HG02938 (cell line): ENCODE data around the gene NELFB.
A peak's percentile ranks its signal among the peaks of the same experiment; 100 is the strongest.
"Not testable (repeated sequence)": the region's sequence is repeated elsewhere in the genome, so short reads cannot be mapped to it uniquely, and the experiment has no call there.

ENCODE experiments used
- ATAC-seq: cut with Tn5 transposase; IDR thresholded peaks from one replicate; pipeline ENCODE4 v1.9.1; 2021; ENCODE audit warnings: mild to moderate bottlenecking, moderate library complexity; ENCODE audit not compliant: unreplicated experiment

NELFB gene

DNA sequence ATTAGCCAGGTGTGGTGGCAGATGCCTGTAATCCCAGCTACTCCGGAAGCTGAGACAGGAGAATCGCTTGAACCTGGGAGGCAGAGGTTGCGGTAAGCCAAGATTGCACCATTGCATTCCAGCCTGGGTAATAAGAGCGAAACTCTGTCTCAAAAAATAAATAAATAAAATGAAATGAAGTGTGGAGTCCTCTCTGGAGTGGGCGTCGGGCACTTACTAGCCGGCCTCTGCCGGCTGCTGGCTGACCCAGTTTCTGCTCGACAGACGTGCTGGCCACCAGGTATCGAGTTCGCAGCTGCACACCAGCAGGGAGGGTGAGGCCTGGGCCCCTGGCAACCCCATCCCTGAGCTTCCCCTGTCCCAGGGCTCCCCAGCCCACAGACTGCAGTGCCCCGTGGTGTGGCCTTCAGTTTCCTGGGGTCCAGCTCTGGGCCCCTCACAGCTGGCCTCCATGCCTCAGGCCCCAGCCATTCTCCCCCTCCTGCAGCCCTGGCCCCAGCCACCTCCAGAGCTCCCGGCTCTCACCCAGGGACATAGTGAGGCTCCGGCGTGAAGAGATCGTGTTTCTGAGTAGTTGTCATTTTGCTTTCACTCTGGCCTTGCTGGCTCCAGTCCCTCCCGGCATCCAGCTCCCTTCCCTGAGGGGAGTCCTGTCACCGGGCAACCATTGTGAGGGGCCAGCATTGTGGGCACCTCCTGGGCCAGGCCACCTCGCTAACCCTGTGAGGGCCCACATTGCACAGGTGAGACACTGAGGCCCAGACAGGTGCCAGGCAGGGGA is 7.8 kb upstream of the NELFB start:
- no peak for ATAC-seq

DNA sequence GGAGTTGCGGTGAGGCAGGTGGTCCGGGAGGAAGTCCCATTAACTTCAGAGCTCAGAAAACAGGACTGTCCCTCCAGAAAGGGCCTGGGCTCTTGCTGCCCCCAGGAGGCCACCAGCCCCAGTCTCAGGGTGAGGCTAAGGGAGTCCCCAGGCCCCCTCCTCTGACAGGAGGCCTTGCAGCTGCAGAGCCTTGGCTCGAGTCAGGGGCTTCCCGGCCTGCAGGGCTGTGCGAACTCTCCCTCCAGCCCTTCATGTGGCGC is 7.3 kb upstream of the NELFB start:
- no peak for ATAC-seq

DNA sequence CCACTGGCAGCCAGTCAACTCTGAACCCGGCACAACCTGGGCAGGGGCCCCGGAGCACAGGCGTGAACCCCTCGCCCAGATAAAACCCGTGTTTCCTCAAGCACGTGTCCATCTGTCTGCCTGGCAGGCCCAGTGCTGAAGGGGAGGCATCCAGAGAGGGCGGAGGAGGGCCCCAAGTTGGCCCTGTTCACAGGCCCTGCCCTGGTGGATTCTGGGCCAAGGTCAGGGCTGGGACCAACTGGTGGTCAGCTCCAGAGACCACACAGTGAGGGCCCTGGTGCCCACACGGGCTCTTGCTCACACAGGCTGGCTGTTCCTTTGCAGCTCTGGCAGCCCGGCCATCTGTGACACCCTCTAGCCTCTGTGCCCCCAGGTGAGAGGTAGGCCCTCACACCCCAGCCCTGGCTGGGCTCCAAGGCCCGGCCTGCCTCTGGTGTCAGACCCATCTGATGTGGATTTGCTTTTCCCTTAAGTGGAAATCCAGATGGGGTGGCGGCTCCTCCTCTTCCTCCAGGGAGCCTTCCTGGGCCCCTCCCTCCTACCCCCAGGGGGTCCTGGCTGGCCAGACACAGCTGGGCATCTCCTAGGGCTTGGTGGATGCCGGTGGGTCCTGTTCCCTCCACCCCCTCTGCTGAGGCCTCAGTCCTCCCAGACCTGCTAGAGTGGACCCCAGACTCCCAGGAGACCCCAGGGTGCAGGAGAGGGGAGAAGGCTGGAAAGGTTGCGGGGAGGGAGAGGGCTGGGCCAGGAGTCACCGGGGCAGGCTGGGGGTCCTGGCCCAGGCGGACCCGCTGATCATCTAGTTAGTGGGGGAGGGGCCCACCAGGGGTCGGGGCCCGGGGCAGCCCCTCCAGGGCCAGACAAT is 4.6 kb upstream of the NELFB start:
- ATAC-seq, result no peak

DNA sequence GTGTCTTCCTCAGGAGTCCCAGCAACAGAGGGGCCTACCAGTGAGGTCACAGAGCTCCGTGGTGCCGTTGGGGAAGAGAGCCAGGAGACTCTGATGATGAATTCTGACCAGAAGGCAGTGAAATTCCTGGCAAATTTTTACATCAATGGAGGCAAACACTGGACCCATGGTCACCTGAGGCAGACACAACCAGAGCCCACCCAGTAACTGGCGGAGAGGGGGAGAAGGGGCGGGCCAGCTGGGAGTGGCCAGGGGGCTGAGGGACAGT is 4.0 kb upstream of the NELFB start, which contains the start of gene STPG3:
Gene STPG3 (plus strand): TSS at position 93 of the 268 bp plus-strand sequence. CDS start 1 bp downstream, at position 94.
- ATAC-seq, result no peak

DNA sequence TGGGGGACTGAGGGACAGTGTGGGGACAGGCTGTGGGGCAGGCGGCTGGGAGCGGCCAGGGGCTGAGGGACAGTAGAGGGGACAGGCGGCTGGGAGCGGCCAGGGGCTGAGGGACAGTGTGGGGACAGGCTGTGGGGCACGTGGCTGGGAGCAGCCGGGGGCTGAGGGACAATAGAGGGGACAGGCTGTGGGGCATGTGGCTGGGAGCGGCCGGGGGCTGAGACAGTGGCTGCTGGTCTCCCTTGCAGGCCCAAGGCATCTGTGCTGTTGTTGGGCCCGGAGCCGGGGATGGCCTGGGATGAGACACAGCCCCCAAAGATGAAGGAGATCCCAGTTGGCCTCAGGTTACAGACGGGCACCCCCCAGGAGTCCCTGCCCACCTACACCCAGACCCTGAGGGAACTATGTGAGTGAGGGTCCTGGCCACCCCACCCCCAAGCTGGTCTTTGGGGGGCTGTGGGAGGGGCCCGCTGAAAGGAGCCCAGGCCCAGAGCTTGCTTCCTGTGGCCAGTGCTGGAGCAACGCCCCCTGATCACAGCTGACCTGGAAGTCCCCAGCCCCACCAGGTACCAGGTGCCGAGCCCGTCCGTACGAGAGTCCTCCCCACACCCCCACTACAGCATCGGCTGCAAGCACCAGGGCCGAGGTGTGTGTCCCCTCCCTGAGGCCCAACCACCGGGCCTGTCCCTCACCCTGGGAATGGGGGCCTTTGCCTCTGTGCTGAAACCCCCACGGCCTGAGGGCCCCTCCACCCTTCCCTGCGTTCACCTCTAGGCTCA is 3.4 kb upstream of the NELFB start:
- ATAC-seq, result no peak

DNA sequence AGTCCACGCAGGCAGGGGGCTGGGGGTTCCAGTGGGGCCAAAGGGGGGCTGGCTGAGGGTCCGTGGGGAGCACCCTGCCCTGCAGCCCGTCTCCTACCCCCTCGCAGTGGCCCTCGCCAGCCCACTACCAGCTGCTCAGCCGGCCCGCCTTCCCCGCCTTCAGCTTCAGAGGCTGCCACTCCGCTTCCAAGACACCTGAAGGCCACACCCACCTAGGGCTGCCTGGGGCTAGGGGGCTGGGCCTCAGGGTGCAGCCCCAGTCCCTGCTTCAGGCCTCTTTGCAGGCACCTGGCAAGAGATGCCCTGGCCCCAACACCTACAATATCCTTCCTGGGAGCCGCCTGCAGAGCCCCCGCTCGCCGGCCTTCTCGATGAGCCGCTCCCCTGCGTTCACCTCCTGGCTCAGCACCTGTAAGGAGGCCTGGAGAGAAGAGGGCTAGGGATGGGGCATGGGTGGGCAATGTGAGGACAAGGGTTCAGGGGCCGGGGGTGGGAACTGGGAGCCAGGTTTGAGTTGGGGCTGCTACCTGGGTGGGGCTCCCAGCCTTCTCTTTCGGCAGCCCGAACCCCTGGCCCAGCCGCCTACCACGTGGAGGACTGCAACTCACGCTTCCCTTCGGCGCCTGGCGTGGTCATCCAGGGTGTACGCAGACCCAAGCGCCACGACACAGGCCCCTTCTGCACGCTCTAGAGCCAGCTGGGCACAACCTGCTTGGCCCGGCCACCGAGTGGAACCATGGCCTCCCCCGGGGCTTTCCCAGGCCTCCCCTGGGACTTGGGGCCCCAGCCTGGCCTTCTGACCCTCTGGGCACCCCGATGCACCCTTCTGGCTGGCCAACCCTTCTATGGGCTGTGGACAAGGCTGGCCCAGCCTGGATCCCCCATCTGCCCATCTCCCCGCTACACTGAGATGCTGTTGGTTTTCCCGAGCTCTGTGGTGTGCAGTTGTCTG is 2.3 kb upstream of the NELFB start:
- no peak for ATAC-seq

DNA sequence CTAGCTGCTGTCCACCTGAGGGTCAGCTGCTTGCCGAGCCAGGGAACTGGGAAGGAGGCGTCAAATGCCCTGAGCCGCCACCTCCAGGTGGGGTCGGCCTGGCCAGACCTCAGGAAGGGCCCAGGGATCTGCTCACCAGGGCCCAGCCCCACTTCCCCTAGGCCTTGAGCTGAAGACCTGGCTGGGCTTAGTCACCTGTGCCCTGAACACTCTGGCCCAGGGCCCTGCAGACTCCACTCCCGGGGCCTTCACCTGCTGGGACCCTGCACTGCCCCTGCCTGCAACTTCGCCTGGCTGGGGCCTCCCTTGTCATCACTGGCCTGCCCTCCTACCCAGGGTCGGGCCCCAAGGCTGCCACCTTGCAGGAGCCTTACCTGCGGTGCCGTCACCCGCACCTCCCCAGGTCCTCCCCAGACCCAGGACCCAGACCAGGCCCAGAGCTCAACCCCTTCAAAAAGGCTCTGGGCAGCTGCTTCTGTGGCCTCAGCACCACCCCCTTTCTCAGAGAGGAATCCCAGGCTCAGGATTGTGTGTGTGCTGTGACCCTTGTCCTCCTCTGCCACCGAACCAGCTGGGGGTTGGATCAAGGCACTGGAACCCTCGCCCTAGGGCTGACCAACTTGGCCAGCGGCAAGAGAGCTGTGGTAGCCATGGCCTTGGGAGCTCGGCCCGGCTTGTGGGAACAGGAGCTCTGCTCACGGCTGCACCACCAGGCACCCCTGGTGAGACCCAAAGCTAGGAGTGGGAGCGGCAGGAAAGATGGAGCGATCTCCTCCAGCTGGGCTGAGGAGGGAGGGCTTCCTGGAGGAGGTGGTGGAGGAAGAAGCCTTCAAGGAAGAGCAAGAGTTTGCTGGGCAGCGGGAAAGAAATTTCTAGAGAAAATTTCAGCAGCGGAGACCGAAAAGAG is 1.2 kb upstream of the NELFB start:
- ATAC-seq, result no peak

DNA sequence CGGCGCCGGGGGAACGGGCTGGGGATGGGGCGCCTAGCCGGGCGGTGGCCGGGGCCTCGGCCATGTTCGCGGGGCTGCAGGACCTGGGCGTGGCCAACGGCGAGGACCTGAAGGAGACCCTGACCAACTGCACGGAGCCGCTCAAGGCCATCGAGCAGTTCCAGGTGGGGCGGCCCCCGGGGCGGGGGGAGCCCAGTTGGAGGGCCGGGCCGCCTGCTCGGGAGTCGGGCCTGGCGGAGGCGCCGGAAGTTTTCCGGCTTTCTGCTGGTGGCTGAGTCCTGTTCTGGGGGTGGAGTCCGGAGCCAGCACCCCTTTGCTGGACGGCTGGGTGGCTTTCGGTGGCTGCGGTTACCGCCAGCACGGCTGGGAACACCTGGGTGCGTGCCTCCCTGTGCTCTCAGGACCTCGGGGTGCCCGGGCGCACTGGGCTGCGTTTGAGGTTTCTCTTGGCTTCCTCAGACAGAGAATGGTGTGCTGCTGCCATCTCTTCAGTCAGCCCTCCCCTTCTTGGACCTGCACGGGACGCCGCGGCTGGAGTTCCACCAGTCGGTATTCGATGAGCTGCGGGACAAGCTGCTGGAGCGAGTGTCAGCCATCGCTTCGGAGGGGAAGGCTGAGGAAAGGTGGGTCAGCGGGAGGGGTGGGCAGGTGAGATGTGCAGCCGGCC is 454 bp downstream of the NELFB start:
- peak; percentile 35 for ATAC-seq

DNA sequence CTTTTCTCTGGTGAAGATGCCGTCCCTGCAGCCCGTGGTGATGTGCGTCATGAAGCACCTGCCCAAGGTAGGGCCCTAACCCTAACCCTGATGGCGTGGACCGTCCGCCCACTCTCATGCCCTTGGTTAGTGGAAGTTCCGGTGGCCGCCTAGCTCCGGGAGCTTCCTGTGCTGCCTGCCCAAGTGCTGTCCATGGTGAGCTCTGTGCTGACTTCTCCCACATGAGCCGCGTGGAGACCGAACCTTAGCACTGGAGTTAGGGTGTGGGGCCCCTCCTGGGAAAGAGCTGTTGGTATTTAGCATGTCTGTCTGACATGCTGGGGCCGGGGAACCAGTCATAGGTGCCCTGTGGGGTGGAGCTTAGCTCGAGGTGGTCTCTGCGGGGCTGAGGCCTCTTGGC is 1.2 kb downstream of the NELFB start:
- no peak for ATAC-seq

DNA sequence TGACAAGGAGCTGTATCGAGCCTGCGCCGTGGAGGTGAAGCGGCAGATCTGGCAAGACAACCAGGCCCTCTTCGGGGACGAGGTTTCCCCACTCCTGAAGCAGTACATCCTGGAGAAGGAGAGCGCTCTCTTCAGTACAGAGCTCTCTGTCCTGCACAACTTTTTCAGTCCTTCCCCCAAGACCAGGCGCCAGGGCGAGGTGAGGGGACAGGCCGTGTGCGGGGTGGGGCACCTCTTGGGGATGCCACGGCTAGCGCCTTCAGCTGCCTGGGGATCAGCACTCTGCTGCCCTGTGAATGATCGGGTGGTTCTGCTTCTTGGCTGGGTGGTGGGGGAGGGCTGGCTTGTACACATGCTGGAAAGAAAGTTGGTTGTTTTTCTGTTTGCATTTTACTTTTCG is 1.7 kb downstream of the NELFB start:
- no peak for ATAC-seq

DNA sequence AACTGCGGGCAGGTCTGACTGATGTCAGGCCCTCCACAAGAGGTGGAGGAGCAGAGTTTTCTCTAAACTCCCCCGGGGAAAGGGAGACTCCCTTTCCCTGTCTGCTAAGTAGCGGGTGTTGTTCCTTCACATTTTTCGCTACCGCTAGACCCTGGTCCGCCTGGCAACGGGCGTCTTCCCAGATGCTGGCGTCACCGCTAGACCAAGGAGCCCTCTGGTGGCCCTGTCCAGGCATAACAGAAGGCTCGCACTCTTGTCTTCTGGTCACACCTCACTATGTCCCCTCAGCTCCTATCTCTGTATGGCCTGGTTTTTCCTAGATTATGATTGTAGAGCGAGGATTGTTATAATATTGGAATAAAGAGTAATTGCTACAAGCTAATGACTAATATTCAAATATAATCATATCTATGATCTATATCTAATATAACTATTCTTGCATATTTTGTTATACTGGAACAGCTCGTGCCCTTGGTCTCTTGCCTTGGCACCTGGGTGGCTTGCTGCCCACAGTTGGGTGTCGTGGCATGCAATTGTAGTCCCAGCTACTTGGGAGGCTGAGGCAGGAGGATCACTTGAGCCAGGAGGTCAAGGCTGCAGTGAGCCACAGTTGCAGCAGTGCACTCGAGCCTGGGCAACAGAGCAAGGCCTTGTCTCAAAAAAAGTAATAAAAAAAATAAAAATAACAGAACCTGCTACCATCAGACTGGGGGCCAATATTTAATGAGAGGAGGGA is 7.2 kb downstream of the NELFB start:
- ATAC-seq, result not testable (repeated sequence)

DNA sequence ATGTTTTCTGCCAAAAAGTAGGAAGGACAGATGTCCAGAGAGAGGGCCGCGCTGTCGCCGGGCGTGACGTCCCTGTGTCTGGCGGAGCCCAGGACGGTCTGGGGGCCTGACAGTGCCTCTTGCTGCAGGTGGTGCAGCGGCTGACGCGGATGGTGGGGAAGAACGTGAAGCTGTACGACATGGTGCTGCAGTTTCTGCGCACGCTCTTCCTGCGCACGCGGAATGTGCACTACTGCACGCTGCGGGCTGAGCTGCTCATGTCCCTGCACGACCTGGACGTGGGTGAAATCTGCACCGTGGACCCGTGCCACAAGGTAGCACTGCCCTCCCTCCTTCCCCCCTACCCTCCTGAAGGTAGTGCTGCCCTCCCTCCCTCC is 7.8 kb downstream of the NELFB start:
- no peak for ATAC-seq

DNA sequence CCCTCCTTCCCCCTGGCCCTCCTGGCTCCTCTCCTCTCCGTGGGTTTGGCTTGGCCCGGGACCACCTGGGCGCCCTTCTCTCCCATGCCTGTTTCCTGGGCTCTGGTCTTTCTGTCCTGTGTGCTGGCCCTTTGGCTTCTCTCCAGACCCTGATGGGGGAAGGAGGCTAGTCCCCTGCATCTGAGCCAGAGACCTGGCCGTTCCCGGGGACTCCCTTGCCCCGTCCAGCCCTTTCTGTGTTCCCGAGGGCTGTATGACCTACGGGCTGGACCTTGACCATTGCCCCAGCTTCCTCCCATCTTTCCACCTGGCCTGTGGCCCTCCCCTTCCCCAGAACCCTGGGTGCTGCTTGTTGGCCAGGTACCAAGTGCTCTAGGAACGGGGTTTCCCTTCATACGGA is 8.4 kb downstream of the NELFB start:
- no peak for ATAC-seq

DNA sequence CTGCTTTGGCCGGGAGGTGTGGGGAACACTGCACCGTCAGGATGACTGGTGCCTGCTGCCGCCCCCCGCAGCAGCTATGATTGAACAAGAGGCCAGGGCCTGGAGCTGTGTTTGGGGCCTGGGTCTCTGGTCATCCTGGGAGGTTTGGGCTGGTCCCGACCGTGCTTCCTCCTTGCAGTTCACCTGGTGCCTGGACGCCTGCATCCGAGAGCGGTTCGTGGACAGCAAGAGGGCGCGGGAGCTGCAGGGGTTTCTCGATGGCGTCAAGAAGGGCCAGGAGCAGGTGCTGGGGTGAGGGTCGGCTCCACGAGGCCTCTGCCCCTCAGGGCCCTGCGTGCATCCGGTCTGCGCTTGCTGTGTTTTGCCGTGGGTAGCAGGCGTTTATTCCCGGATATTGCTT is 8.9 kb downstream of the NELFB start:
- ATAC-seq, result no peak

DNA sequence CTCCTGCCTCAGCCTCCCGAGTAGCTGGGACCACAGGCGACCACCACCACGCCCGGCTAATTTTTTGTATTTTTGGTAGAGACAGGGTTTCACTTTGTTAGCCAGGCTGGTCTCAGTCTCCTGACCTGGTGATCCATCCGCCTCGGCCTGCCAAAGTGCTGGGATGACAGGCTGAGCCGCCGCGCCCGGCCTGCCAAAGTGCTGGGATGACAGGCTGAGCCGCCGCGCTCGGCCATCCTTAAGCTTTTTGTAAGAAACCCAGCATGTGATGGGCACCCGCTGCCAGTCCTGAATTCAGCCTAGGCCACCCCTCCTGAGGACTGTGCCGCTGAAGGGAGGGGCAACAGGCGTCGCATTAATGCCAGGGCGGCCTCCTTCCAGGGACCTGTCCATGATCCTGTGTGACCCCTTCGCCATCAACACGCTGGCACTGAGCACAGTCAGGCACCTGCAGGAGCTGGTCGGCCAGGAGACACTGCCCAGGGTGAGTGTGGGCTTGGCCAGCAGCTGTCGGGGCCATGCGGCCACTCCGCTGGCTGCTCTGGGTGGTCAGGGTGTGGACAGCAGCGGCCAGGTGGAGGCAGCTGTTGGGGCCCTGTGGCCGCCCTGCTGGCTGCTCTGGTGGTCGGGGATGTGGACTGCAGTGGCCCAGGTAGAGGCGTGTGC is 10.5 kb downstream of the NELFB start:
- no peak for ATAC-seq

DNA sequence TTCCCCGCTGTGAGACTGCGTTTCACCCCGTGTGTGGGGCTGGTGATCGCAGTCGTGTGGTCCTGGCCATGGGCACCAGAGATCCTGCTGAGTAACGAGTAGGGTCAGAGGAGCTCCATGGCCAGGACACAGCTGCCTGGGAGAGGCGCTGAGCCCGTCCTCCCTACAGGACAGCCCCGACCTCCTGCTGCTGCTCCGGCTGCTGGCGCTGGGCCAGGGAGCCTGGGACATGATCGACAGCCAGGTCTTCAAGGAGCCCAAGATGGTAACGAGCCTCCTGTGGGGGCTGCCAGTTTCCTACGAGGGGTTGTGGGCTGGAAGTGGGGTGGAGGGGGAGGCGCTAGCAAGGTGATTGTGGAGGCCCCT is 11.0 kb downstream of the NELFB start:
- ATAC-seq, result no peak

DNA sequence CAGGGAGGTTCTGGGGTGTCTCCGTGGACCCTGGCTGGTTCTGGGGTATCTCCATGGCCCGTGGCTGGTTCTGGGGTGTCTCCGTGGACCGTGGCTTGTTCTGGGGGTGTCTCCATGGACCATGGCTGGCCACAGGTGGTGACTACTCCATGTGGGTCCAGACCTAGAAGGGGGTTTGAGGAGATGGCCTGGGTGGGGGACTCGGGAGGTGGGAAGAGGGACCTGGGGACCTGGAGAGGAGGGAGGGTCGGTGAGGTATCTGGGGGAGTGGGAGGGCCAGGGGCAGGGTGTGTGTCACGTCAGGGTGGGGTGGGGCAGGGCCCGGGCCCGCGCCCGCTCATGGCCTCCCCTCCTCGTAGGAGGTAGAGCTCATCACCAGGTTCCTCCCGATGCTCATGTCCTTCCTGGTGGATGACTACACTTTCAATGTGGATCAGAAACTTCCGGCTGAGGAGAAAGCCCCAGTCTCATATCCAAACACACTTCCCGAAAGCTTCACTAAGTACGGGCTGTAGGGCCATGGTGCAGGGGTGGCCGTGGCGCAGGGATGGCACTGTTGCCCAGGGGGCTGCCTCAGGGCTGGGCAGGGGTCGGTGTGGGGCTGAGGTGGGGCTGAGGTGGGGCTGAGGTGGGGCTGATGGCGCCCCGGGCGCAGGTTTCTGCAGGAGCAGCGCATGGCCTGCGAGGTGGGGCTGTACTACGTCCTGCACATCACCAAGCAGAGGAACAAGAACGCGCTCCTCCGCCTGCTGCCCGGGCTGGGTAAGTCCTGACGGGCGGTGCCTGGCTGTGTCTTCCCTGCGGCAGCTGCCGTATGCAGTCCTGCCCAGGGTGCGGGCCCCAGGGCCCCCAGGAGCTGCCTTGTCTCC is 11.7 kb downstream of the NELFB start:
- ATAC-seq, result no peak
